Neural cell (in vitro differentiated cells): ENCODE results near the gene ZNF263. TPM values are rescaled to one million over a fixed set of nuclear protein-coding genes. Genes with fewer than 3 reads are reported as not detected.

Experiments
- H2AFZ ChIP-seq: fragments of 200-600, 300-800 bp; sonication (generic), shearing (Covaris generic); 2 replicates; pipeline ENCODE4 v1.6.0; 2014; ENCODE audit warnings: low read depth, mild to moderate bottlenecking, antibody characterized with exemption, low read length, moderate library complexity
- H3F3A ChIP-seq: fragments of 200-600 bp; shearing (Covaris generic); 2 replicates; pipeline ENCODE4 v1.6.1; 2016; ENCODE audit warnings: mild to moderate bottlenecking, moderate library complexity, mixed read lengths, antibody characterized with exemption, low read length; ENCODE audit not compliant: insufficient read depth, poor library complexity, severe bottlenecking
- H3K27ac ChIP-seq: fragments of 200-600, 300-800 bp; sonication (generic), shearing (Covaris generic); 2 replicates; pipeline ENCODE4 v1.5.1; 2014; ENCODE audit warnings: mild to moderate bottlenecking, low read length, moderate library complexity
- H3K27me3 ChIP-seq: fragments of 300-800, 200-600 bp; sonication (generic), shearing (Covaris generic); 2 replicates; pipeline ENCODE4 v1.6.0; 2014; ENCODE audit warnings: mild to moderate bottlenecking, low read depth, low read length, moderate library complexity; ENCODE audit not compliant: insufficient read depth
- H3K36me3 ChIP-seq: fragments of 300-800, 200-600 bp; sonication (generic), shearing (Covaris generic); 2 replicates; pipeline ENCODE4 v1.5.1; 2014; ENCODE audit warnings: mild to moderate bottlenecking, antibody characterized with exemption, low read length, moderate library complexity; ENCODE audit not compliant: insufficient read depth
- H3K4me2 ChIP-seq: fragments of 300-800, 200-600 bp; sonication (generic), shearing (Covaris generic); 2 replicates; pipeline ENCODE4 v1.6.0; 2014; ENCODE audit warnings: mild to moderate bottlenecking, low read length
- H3K4me3 ChIP-seq: fragments of 300-800, 200-600 bp; sonication (generic), shearing (Covaris generic); 2 replicates; pipeline ENCODE4 v1.5.1; 2014; ENCODE audit warnings: mild to moderate bottlenecking, low read length, moderate library complexity
- H3K79me2 ChIP-seq: fragments of 200-600 bp; shearing (Covaris generic); replicated peaks from 2 replicates; pipeline ENCODE4 v1.6.0; 2014; ENCODE audit warnings: mild to moderate bottlenecking, low read length, moderate library complexity; ENCODE audit not compliant: insufficient read depth
- H3K9ac ChIP-seq: fragments of 300-800, 200-600 bp; sonication (generic), shearing (Covaris generic); 2 replicates; pipeline ENCODE4 v1.6.1; 2016; ENCODE audit warnings: mild to moderate bottlenecking, low read length, mixed read lengths
- H3K9me2 ChIP-seq: fragments of 200-600 bp; shearing (Covaris generic); 2 replicates; pipeline ENCODE4 v1.6.1; 2016; ENCODE audit warnings: mild to moderate bottlenecking, low read length, mixed read lengths; ENCODE audit not compliant: insufficient read depth
- H3K9me3 ChIP-seq: fragments of 200-600, 300-800 bp; sonication (generic), shearing (Covaris generic); 2 replicates; pipeline ENCODE4 v1.6.1; 2016; ENCODE audit warnings: mild to moderate bottlenecking, mixed run types, low read length, moderate library complexity, mixed read lengths
- H4K20me1 ChIP-seq: fragments of 200-600 bp; shearing (Covaris generic); 2 replicates; pipeline ENCODE4 v1.6.1; 2016; ENCODE audit warnings: mild to moderate bottlenecking, mixed run types; ENCODE audit not compliant: insufficient read depth
- CTCF ChIP-seq: fragments of 450-650 bp; IDR thresholded peaks from 2 replicates; pipeline ENCODE4 v1.5.1; 2014; ENCODE audit warnings: antibody characterized with exemption, mild to moderate bottlenecking, moderate library complexity; ENCODE audit not compliant: poor library complexity, severe bottlenecking
- EP300 ChIP-seq: fragments of 450-650 bp; conservative IDR thresholded peaks from 2 replicates; pipeline ENCODE4 v1.6.1; 2014; ENCODE audit warnings: antibody characterized with exemption, mild to moderate bottlenecking, moderate library complexity; ENCODE audit not compliant: poor library complexity, severe bottlenecking
- EZH2 ChIP-seq: fragments of 200-600, 300-800 bp; shearing (Covaris generic), sonication (generic); IDR thresholded peaks from 2 replicates; pipeline ENCODE4 v1.6.1; 2014; ENCODE audit warnings: antibody characterized with exemption, low read length, borderline replicate concordance, mild to moderate bottlenecking; ENCODE audit not compliant: insufficient read depth, poor library complexity, severe bottlenecking
- MXI1 ChIP-seq: fragments of 450-650 bp; conservative IDR thresholded peaks from 2 replicates; pipeline ENCODE4 v1.6.1; 2014; ENCODE audit warnings: antibody characterized with exemption, mild to moderate bottlenecking; ENCODE audit not compliant: poor library complexity, severe bottlenecking
- POLR2AphosphoS5 ChIP-seq: IDR thresholded peaks from 2 replicates; pipeline ENCODE4 v1.6.1; 2012
- RAD21 ChIP-seq: fragments of 450-650 bp; conservative IDR thresholded peaks from 2 replicates; pipeline ENCODE4 v1.6.1; 2014; ENCODE audit warnings: antibody characterized with exemption, mild to moderate bottlenecking, moderate library complexity
- REST ChIP-seq: IDR thresholded peaks from 2 replicates; pipeline ENCODE4 v1.6.1; 2012; ENCODE audit warnings: borderline replicate concordance
- SMC3 ChIP-seq: fragments of 450-650 bp; conservative IDR thresholded peaks from 2 replicates; pipeline ENCODE4 v1.6.1; 2014; ENCODE audit warnings: antibody characterized with exemption, mild to moderate bottlenecking, moderate library complexity; ENCODE audit not compliant: poor library complexity
- TAF1 ChIP-seq: IDR thresholded peaks from 2 replicates; pipeline ENCODE4 v1.6.1; 2012; ENCODE audit warnings: low read depth
- polyA plus RNA-seq: library from polyadenylated mRNA; depleted of rRNA; stranded (reverse); fragments of >200 nt; gene quantifications from 2 replicates; pipeline ENCODE4 v1.2.3, GENCODE V29; 2014

The ZNF263 gene
- polyA plus RNA-seq, 1 donor from 2014 or later = 65.4 TPM

- peaks cover 7% of the 10 kb centered on the region for H3K9me3 ChIP-seq
Measured at GRCh38 chr16:3289998-3290673, 6.8 kb downstream of the ZNF263 start.

GRCh38 chr16:3292604-3293003 is 9.3 kb downstream of the ZNF263 start:
- H4K20me1 ChIP-seq = no peaks in the 10 kb centered on the region
- H3K9me2 ChIP-seq = no peaks in the 10 kb centered on the region
- H3K9me3 ChIP-seq = peaks cover 7% of the 10 kb centered on the region
- H3K4me2 ChIP-seq = no peak overlapping the region
- H3K4me3 ChIP-seq = no peak overlapping the region
- no peaks in the 10 kb centered on the region for H3K27me3 ChIP-seq
- no peak overlapping the region for H3K27ac ChIP-seq
- peaks cover 37% of the 10 kb centered on the region for H3K36me3 ChIP-seq
- H3K79me2 ChIP-seq = peaks cover 16% of the 10 kb centered on the region
- H2AFZ ChIP-seq = no peak overlapping the region
- no peak overlapping the region for H3K9ac ChIP-seq
- H3F3A ChIP-seq = no peaks in the 10 kb centered on the region
- TF ChIP-seq TAF1 = no peak
- TF ChIP-seq REST = no peak
- no peak for TF ChIP-seq EP300
- no peak for TF ChIP-seq SMC3
- TF ChIP-seq POLR2AphosphoS5 = no peak
- TF ChIP-seq EZH2 = no peak

More at GRCh38 chr16:3289998-3290673, 6.8 kb downstream of the ZNF263 start:
- H3K9ac ChIP-seq = no peak overlapping the region
- TF ChIP-seq EP300 = no peak
- no peak for TF ChIP-seq POLR2AphosphoS5
- no peak for TF ChIP-seq EZH2
- no peak for TF ChIP-seq RAD21
- no peak for TF ChIP-seq MXI1
- TF ChIP-seq CTCF = no peak
- no peak for TF ChIP-seq REST
- no peak for TF ChIP-seq SMC3
- H3K4me3 ChIP-seq = no peak overlapping the region
- no peak overlapping the region for H3K4me2 ChIP-seq
- no peaks in the 10 kb centered on the region for H4K20me1 ChIP-seq
- H3K27ac ChIP-seq = no peak overlapping the region
- no peaks in the 10 kb centered on the region for H3F3A ChIP-seq
- H2AFZ ChIP-seq = no peak overlapping the region
- peaks cover 37% of the 10 kb centered on the region for H3K36me3 ChIP-seq
- no peaks in the 10 kb centered on the region for H3K27me3 ChIP-seq
- no peaks in the 10 kb centered on the region for H3K9me2 ChIP-seq
- peaks cover 31% of the 10 kb centered on the region for H3K79me2 ChIP-seq
